HepG2 (cell line): ENCODE data around the gene HAO2. TPM values are rescaled to one million over a fixed set of nuclear protein-coding genes. Genes with fewer than 3 reads are reported as not detected.
"Not testable (repeated sequence)": the region's sequence is repeated elsewhere in the genome, so short reads cannot be mapped to it uniquely, and the experiment has no call there.

Experiments
- ATAC-seq: fragments of 200-7000 bp; cut with Tn5 transposase; 3 replicates; pipeline ENCODE4 v1.9.1; 2020; ENCODE audit warnings: mild to moderate bottlenecking, moderate library complexity
- BruUV-seq: library from RNA; stranded (reverse); fragments of 400-500 nt; replicated peaks from 2 replicates; lab custom pipeline; 2021; lab: Mats Ljungman, UMichigan
- CTCF ChIA-PET: fragments of 300-600 bp; formaldehyde crosslinking; extraction: SDS; loops from one replicate; lab custom pipeline; 2021; ENCODE audit warnings: low total read pairs, inconsistent platforms, low intra/inter-chr PET ratio; lab: Yijun Ruan, JAX
- POLR2A ChIA-PET: fragments of 350-600 bp; sonication (Branson Sonifier 250); formaldehyde crosslinking; loops from one replicate; lab custom pipeline; 2020; ENCODE audit warnings: antibody characterized with exemption, inconsistent platforms; lab: Yijun Ruan, JAX
- DNase-seq: peaks from one replicate; pipeline ENCODE4 v3.0.0-alpha.2; 2015; ENCODE audit warnings: low spot score
- FAIRE-seq: peaks from 3 replicates; lab custom pipeline; 2011; peaks lifted over from hg19 to GRCh38; lab: Jason Lieb, UNC
- H2AFZ ChIP-seq: one replicate; pipeline ENCODE4 v1.6.1; 2011; ENCODE audit warnings: low read length, inconsistent platforms
- H3K27ac ChIP-seq: fragments of 300-600 bp; 3 replicates; pipeline ENCODE4 v1.8.0; 2011; ENCODE audit warnings: mixed run types, mild to moderate bottlenecking, mixed read lengths, low read length, inconsistent platforms; ENCODE audit not compliant: insufficient read depth; ENCODE audit errors: extremely low read length
- H3K27me3 ChIP-seq, 2 experiments: fragments of 200-600 bp in 1 of 2; 2 replicates in 1 of 2; 3 replicates in 1 of 2; pipeline versions ENCODE4 v1.6.0 to v1.8.0; 2011; ENCODE audit warnings: low read length in 2 of 2, mild to moderate bottlenecking in 2 of 2, moderate library complexity in 2 of 2, inconsistent platforms in 1 of 2; ENCODE audit not compliant: insufficient read depth in 2 of 2, control insufficient read depth in 1 of 2
- H3K36me3 ChIP-seq, 2 experiments: fragments of 200-600 bp in 1 of 2; replicated peaks in 1 of 2; 2 replicates in 1 of 2; 3 replicates in 1 of 2; pipeline versions ENCODE4 v1.5.1 to v1.8.0; 2011; ENCODE audit warnings: low read length in 2 of 2, inconsistent platforms in 1 of 2; ENCODE audit not compliant: insufficient read depth in 2 of 2, control insufficient read depth in 1 of 2
- H3K4me1 ChIP-seq: 2 replicates; pipeline ENCODE4 v1.5.1; 2012; ENCODE audit warnings: low read length, inconsistent platforms; ENCODE audit not compliant: insufficient read depth
- H3K4me2 ChIP-seq: 2 replicates; pipeline ENCODE4 v1.6.0; 2011; ENCODE audit warnings: low read depth, low read length, inconsistent platforms
- H3K4me3 ChIP-seq, 3 experiments: fragments of 200-600 bp in 1 of 3; sonication (generic), shearing (Covaris generic) in 1 of 3; replicated peaks in 1 of 3; 2 replicates each; pipeline ENCODE4 v1.5.1; 2011 to 2016; ENCODE audit warnings: low read length in 3 of 3, inconsistent platforms in 2 of 3, low read depth in 2 of 3, mild to moderate bottlenecking in 2 of 3, control low read depth in 1 of 3, mixed read lengths in 1 of 3; ENCODE audit not compliant: insufficient read depth in 1 of 3
- H3K79me2 ChIP-seq: one replicate; pipeline ENCODE4 v1.6.1; 2011; ENCODE audit warnings: low read length, inconsistent platforms; ENCODE audit not compliant: insufficient read depth
- H3K9ac ChIP-seq: 2 replicates; pipeline ENCODE4 v1.6.0; 2011; ENCODE audit warnings: mild to moderate bottlenecking, low read depth, low read length, inconsistent platforms; ENCODE audit not compliant: insufficient read depth
- H3K9me3 ChIP-seq: 2 replicates; pipeline ENCODE4 v1.5.1; 2012; ENCODE audit warnings: mild to moderate bottlenecking, low read length
- H4K20me1 ChIP-seq: 2 replicates; pipeline ENCODE4 v1.6.0; 2011; ENCODE audit warnings: inconsistent platforms, mild to moderate bottlenecking, low read length, moderate library complexity; ENCODE audit not compliant: insufficient read depth
- ASH2L ChIP-seq: fragments of 300-600, 200-600 bp; sonication (generic); IDR thresholded peaks from 2 replicates; pipeline ENCODE4 v1.7.0; 2017; ENCODE audit warnings: low read depth, mild to moderate bottlenecking, moderate library complexity, mixed read lengths, low read length; ENCODE audit not compliant: insufficient read length
- BRCA1 ChIP-seq: sonication (generic); formaldehyde crosslinking; IDR thresholded peaks from 2 replicates; pipeline ENCODE4 v1.4.0; 2020; ENCODE audit warnings: missing genetic modification reagents
- NCOA2 ChIP-seq: sonication (generic); formaldehyde crosslinking; IDR thresholded peaks from 2 replicates; pipeline ENCODE4 v1.8.0; 2022; ENCODE audit warnings: inconsistent platforms
- NFE2L1 ChIP-seq: sonication (generic); formaldehyde crosslinking; IDR thresholded peaks from 2 replicates; pipeline ENCODE4 v1.4.0; 2020; ENCODE audit warnings: missing genetic modification reagents, mild to moderate bottlenecking, borderline replicate concordance
- SSRP1 ChIP-seq: IDR thresholded peaks from 2 replicates; pipeline ENCODE4 v1.6.1; 2016; ENCODE audit warnings: control low read depth
- TBL1XR1 ChIP-seq: fragments of 150-350 bp; IDR thresholded peaks from 2 replicates; pipeline ENCODE4 v1.6.1; 2014; ENCODE audit warnings: borderline replicate concordance, low read length; ENCODE audit not compliant: partially characterized antibody
- ZNF12 ChIP-seq: sonication (generic); formaldehyde crosslinking; IDR thresholded peaks from 2 replicates; pipeline ENCODE4 v1.5.0; 2020; ENCODE audit warnings: missing genetic modification reagents
- ZNF121 ChIP-seq: sonication (generic); formaldehyde crosslinking; IDR thresholded peaks from 2 replicates; pipeline ENCODE4 v1.5.0; 2020; ENCODE audit warnings: mild to moderate bottlenecking, missing genetic modification reagents
- ZNF180 ChIP-seq: sonication (generic); formaldehyde crosslinking; IDR thresholded peaks from 2 replicates; pipeline ENCODE4 v1.4.0; 2020; ENCODE audit warnings: low read depth, missing genetic modification reagents, borderline replicate concordance
- ZNF335 ChIP-seq: sonication (generic); formaldehyde crosslinking; IDR thresholded peaks from 2 replicates; pipeline ENCODE4 v1.4.0; 2020; ENCODE audit warnings: missing genetic modification reagents
- ZNF468 ChIP-seq: sonication (generic); formaldehyde crosslinking; IDR thresholded peaks from 2 replicates; pipeline ENCODE4 v1.8.0; 2022; ENCODE audit warnings: mild to moderate bottlenecking, moderate library complexity, missing genetic modification reagents
- ZNF557 ChIP-seq: sonication (generic); formaldehyde crosslinking; IDR thresholded peaks from 2 replicates; pipeline ENCODE4 v1.4.0; 2020; ENCODE audit warnings: missing genetic modification reagents
- ZNF704 ChIP-seq: sonication (generic); formaldehyde crosslinking; IDR thresholded peaks from 2 replicates; pipeline ENCODE4 v1.8.1; 2023; ENCODE audit warnings: mild to moderate bottlenecking, inconsistent platforms, moderate library complexity, missing genetic modification reagents, borderline replicate concordance
- WGBS: methylation state at CpG from one replicate; pipeline ENCODE4 v1.1.6; 2017; ENCODE audit warnings: low lambda C conversion rate; 5-methylcytosine and 5-hydroxymethylcytosine counted together
- in situ Hi-C: cut with HindIII; loops from 2 replicates; pipeline ENCODE4 v1.10.0; 2017; ENCODE audit warnings: low pct_unique_long_range_greater_than_20kb; ENCODE audit not compliant: extremely low pct_ligation_motif_present
- intact Hi-C: fragments of 100-400 bp; cut with micrococcal nuclease; formaldehyde crosslinking; loops from one replicate; pipeline ENCODE4 v1.10.0; 2022; ENCODE audit not compliant: unreplicated experiment
- polyA plus RNA-seq, 8 experiments: library from polyadenylated mRNA; depleted of rRNA in 3 of 8; stranded (reverse) in 7 of 8; unstranded in 1 of 8; fragments of >200 nt; fragmentation: Illumina TruSeq in 4 of 8; extraction: Trizol in 4 of 8; gene quantifications; 2 replicates each; pipeline versions ENCODE4 v1.2.1 to v1.2.3, GENCODE V29; 2011 to 2016; ENCODE audit warnings: low read depth in 4 of 8, missing spikeins in 1 of 8, mixed read lengths in 1 of 8; ENCODE audit not compliant: insufficient read depth in 1 of 8
- total RNA-seq, 5 experiments: library from RNA; depleted of rRNA; stranded (reverse); fragments of >200 nt; fragmentation: Illumina TruSeq; extraction: Trizol; gene quantifications; 2 replicates each; pipeline ENCODE4 v1.2.3, GENCODE V29; 2016; ENCODE audit warnings: low read depth in 1 of 5
- TF ChIP-seq, protein P1 (sequence below): sonication (generic); formaldehyde crosslinking; IDR thresholded peaks from 2 replicates; pipeline ENCODE4 v1.9.0; 2021; ENCODE audit warnings: missing genetic modification reagents, mild to moderate bottlenecking, borderline replicate concordance

The HAO2 gene
- total and polyA plus RNA-seq, 2 of the 13 experiments (the other 11 are each of a cell fraction or from before 2014, with no cell fraction given) = 0.05 to 0.09 TPM

DNA sequence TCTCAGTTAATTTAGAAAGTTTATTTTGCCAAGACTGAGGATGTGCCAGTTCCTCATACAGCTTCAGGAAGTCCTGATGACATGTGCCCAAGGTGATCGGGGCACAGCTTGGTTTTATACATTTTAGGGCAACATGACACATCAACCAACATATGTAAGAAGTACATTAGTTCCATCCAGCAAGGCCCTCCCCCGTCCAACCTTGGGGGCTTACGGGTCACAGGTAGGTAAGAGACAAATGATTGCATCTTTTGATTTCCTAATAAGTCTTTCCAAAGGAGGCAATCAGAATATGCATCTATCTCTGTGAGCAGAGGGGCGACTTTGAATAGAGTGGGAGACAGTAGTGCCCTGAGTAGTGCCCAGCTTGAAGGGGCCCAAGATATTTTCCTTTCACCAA, 19.6 kb upstream of the HAO2 start (continued):
- TF ChIP-seq ZNF335 (CRISPR knock-in tag) = no peak
- TF ChIP-seq, all 625 proteins: peak for 0

DNA sequence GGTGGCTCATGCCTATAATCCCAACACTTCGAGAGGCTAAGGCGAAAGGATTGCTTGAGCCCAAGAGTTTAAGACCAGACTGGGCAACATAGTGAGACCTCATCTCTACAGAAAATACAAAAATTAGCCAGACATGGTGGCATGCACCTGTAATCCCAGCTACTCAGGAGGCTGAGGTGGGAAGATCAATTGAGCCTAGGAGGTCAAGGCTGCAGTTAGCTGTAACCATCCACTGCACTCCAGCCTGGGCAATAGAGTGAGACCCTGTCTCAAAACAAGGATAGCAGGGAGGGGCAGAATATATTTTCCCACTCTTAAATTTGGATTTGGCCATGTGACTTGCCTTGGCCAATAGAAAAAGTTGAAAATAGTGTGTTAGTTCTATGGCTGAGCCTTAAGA, 17.7 kb upstream of the HAO2 start:
- 97% methylated on average over 2 of the region's 2 CpGs for WGBS
- H4K20me1 ChIP-seq, H3K27ac ChIP-seq, FAIRE-seq, H3K27me3 ChIP-seq, H3K9ac ChIP-seq, DNase-seq, CTCF ChIA-PET, H3K4me3 ChIP-seq, in situ Hi-C loops, H3K36me3 ChIP-seq, H2AFZ ChIP-seq, H3K4me2 ChIP-seq, H3K79me2 ChIP-seq, H3K9me3 ChIP-seq, ATAC-seq, BruUV-seq: not testable (repeated sequence)
- peak; percentile 62; the same call in 1 of the 2 replicates for TF ChIP-seq ZNF121 (CRISPR knock-in tag)
- POLR2A ChIA-PET = interaction anchor here (1.1 kb wide), 1 partner anchor 23 kb away, joined by 3 read pairs; no protein-coding TSS in a partner anchor
- intact Hi-C loops = loop anchor here (1.0 kb wide), 1 partner anchor 10 kb away; no protein-coding TSS in a partner anchor
- peaks cover 47% of the 10 kb centered on the region for H3K4me1 ChIP-seq

GRCh38 chr1:119351997-119352396, 16.6 kb upstream of the HAO2 start:
- FAIRE-seq (no peak), DNase-seq (no peak), ATAC-seq (no peak)
- 100% methylated on average over 1 of the region's 1 CpG for WGBS
- H3K79me2 ChIP-seq = no peaks in the 10 kb centered on the region
- H3K4me2 ChIP-seq = no peak overlapping the region
- BruUV-seq = no TSS peak
- no peaks in the 10 kb centered on the region for H3K27me3 ChIP-seq
- POLR2A ChIA-PET = no interaction called here
- H3K27ac ChIP-seq = no peak overlapping the region
- no peaks in the 10 kb centered on the region for H4K20me1 ChIP-seq
- CTCF ChIA-PET = no interaction called here
- no peaks in the 10 kb centered on the region for H3K36me3 ChIP-seq
- no peak overlapping the region for H3K4me3 ChIP-seq
- in situ Hi-C loops (no loop called here), intact Hi-C loops (no loop called here)
- no peak overlapping the region for H3K9ac ChIP-seq
- no peaks in the 10 kb centered on the region for H3K9me3 ChIP-seq
- no peak overlapping the region for H2AFZ ChIP-seq
- H3K4me1 ChIP-seq = peaks cover 38% of the 10 kb centered on the region
- TF ChIP-seq NCOA2 (CRISPR knock-in tag) = no peak
- no peak for TF ChIP-seq ZNF704
- TF ChIP-seq ZNF557 (CRISPR knock-in tag) = no peak
- TF ChIP-seq ASH2L = no peak
- TF ChIP-seq TBL1XR1 = no peak
- no peak for TF ChIP-seq BRCA1
- no peak for TF ChIP-seq ZNF180 (CRISPR knock-in tag)
- TF ChIP-seq, protein P1, sequence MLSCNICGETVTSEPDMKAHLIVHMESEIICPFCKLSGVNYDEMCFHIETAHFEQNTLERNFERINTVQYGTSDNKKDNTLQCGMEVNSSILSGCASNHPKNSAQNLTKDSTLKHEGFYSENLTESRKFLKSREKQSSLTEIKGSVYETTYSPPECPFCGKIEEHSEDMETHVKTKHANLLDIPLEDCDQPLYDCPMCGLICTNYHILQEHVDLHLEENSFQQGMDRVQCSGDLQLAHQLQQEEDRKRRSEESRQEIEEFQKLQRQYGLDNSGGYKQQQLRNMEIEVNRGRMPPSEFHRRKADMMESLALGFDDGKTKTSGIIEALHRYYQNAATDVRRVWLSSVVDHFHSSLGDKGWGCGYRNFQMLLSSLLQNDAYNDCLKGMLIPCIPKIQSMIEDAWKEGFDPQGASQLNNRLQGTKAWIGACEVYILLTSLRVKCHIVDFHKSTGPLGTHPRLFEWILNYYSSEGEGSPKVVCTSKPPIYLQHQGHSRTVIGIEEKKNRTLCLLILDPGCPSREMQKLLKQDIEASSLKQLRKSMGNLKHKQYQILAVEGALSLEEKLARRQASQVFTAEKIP (CRISPR knock-in tag) = no peak
- TF ChIP-seq ZNF468 (CRISPR knock-in tag) = no peak
- no peak for TF ChIP-seq ZNF12 (CRISPR knock-in tag)
- TF ChIP-seq SSRP1 (CRISPR knock-in tag) = no peak
- TF ChIP-seq NFE2L1 (CRISPR knock-in tag) = no peak
